Measurements from ENCODE around the gene WDR6.

Gene WDR6

DNA sequence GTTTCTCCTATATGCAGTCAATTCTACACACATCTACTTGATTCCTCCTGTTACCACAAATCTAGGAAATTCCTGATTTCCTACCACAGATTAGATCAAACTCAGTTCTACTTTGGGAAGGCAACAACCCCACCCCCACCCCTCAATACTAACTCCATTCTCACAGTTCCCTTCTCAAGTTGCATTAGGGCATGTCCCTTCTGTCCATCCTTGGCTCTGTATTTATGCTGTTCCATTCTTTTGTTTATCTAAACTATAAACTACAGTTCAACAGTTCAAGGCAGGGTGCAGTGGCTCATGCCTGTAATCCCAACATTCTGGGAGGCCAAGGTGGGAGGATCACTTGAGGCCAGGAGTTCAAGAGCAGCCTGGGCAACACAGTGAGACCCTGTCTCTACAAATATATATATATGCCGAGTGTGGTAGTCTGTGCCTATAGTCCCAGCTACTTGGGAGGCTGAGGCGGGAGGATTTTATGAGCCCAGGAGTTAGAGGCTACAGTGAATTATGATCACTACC is 47.2 kb downstream of the WDR6 start:
- H3K9me3 ChIP-seq (ENCODE audit: control insufficient read depth in 2 of 2, low read length in 2 of 2), result no peaks in the 10 kb centered on the region
- H3K36me3 ChIP-seq (ENCODE audit: control insufficient read depth in 2 of 2, insufficient read depth in 2 of 2, low read length in 2 of 2), result peaks cover 31 to 44% of the 10 kb centered on the region in 2 donors
- no peak overlapping the region for H3K4me3 ChIP-seq (ENCODE audit: low read length in 2 of 2)
- H3K9ac ChIP-seq (ENCODE audit: low read depth in 1 of 2, low read length in 2 of 2), result no peak overlapping the region
- H3K4me1 ChIP-seq (ENCODE audit: control insufficient read depth in 2 of 2, insufficient read depth in 2 of 2, low read length in 2 of 2), result no peaks in the 10 kb centered on the region
- no peak overlapping the region for H3K27ac ChIP-seq (ENCODE audit: low read depth in 2 of 2, low read length in 2 of 2)
- H3K27me3 ChIP-seq (ENCODE audit: control insufficient read depth in 2 of 2, insufficient read depth in 2 of 2, low read length in 2 of 2), result no peaks in the 10 kb centered on the region

DNA sequence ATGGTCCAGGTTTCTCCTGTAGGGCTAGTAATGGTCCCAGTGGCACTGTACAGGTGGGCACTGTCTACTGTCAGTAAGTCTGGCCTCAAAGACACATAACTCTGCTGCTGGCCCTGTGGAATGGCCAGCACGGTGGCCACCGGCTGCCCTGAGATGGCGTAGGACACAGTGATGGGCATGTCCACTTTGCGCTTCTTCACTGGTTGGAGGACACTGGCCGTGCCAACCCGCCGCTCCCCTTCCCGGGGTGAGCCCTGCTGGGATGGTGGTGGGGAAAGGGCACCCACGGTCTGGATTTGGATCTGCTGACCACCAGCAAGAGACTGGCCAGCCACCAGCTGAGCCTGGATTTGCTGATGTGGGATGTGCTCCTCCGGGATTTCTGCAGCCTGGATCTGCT is 50.1 kb downstream of the WDR6 start:
- H3K4me1 ChIP-seq (ENCODE audit: control insufficient read depth in 2 of 2, insufficient read depth in 2 of 2, low read length in 2 of 2), result no peaks in the 10 kb centered on the region
- no peak overlapping the region for H3K27ac ChIP-seq (ENCODE audit: low read depth in 2 of 2, low read length in 2 of 2)
- H3K27me3 ChIP-seq (ENCODE audit: control insufficient read depth in 2 of 2, insufficient read depth in 2 of 2, low read length in 2 of 2), result no peaks in the 10 kb centered on the region
- H3K9ac ChIP-seq (ENCODE audit: low read depth in 1 of 2, low read length in 2 of 2), result no peak overlapping the region
- no peak overlapping the region for H3K4me3 ChIP-seq (ENCODE audit: low read length in 2 of 2)
- peaks cover 25 to 39% of the 10 kb centered on the region in 2 donors for H3K36me3 ChIP-seq (ENCODE audit: control insufficient read depth in 2 of 2, insufficient read depth in 2 of 2, low read length in 2 of 2)
- no peaks in the 10 kb centered on the region for H3K9me3 ChIP-seq (ENCODE audit: control insufficient read depth in 2 of 2, low read length in 2 of 2)

- peaks cover 27 to 35% of the 10 kb centered on the region in 2 donors for H3K36me3 ChIP-seq (ENCODE audit: control insufficient read depth in 2 of 2, insufficient read depth in 2 of 2, low read length in 2 of 2)
- no peak overlapping the region for H3K9ac ChIP-seq (ENCODE audit: low read depth in 1 of 2, low read length in 2 of 2)
- no peaks in the 10 kb centered on the region for H3K9me3 ChIP-seq (ENCODE audit: control insufficient read depth in 2 of 2, low read length in 2 of 2)
- no peak overlapping the region for H3K27ac ChIP-seq (ENCODE audit: low read depth in 2 of 2, low read length in 2 of 2)
- no peak overlapping the region for H3K4me3 ChIP-seq (ENCODE audit: low read length in 2 of 2)
- no peaks in the 10 kb centered on the region for H3K27me3 ChIP-seq (ENCODE audit: control insufficient read depth in 2 of 2, insufficient read depth in 2 of 2, low read length in 2 of 2)
- H3K4me1 ChIP-seq (ENCODE audit: control insufficient read depth in 2 of 2, insufficient read depth in 2 of 2, low read length in 2 of 2), result no peaks in the 10 kb centered on the region
These were observed 50.8 kb downstream of the WDR6 start for GRCh38 chr3:49058011-49058410.
